Activated T-helper 1 cell treated with anti-CD3 and anti-CD28 coated beads, Interleukin-12 subunit alpha, Interleukin-12 subunit beta, Interleukin-2, Interleukin-4 antibody, amounts not matched to agents 30 ng/mL and 10 ng/mL and 1 ng/mL, durations not matched to agents 14 hours and 24 hours and 36 hours (primary cell): ENCODE data around the gene ALOX15. TPM values are rescaled to one million over a fixed set of nuclear protein-coding genes. Genes with fewer than 3 reads are reported as not detected.
"Not testable (repeated sequence)": the region's sequence is repeated elsewhere in the genome, so short reads cannot be mapped to it uniquely, and the experiment has no call there.

Source experiments
- DNase-seq: peaks from one replicate; pipeline ENCODE4 v3.0.0; 2021; ENCODE audit warnings: low spot score
- H3K27ac Mint-ChIP-seq: one replicate; pipeline ENCODE4 v1.8.0; 2021; ENCODE audit warnings: mild to moderate bottlenecking, mixed read lengths
- H3K27me3 Mint-ChIP-seq: one replicate; pipeline ENCODE4 v1.8.0; 2022; ENCODE audit warnings: mild to moderate bottlenecking, moderate library complexity, mixed read lengths; ENCODE audit not compliant: insufficient read depth
- H3K36me3 Mint-ChIP-seq: one replicate; pipeline ENCODE4 v1.8.0; 2021; ENCODE audit warnings: low read depth, mixed read lengths
- H3K4me1 Mint-ChIP-seq: one replicate; pipeline ENCODE4 v1.8.0; 2021; ENCODE audit warnings: low read depth, mixed read lengths
- H3K4me3 Mint-ChIP-seq: one replicate; pipeline ENCODE4 v1.8.0; 2021; ENCODE audit warnings: mild to moderate bottlenecking, moderate library complexity, mixed read lengths
- H3K9me3 Mint-ChIP-seq: one replicate; pipeline ENCODE4 v1.8.0; 2021; ENCODE audit warnings: mixed read lengths
- intact Hi-C: fragments of 100-400 bp; cut with micrococcal nuclease; formaldehyde crosslinking; loops from one replicate; pipeline ENCODE4 v1.15.1; 2024
- total RNA-seq: library from RNA; stranded (reverse); gene quantifications from 2 replicates; pipeline ENCODE4 v1.2.3, GENCODE V29; 2022

Gene ALOX15
- total RNA-seq, 1 donor from 2014 or later, result not detected

DNA sequence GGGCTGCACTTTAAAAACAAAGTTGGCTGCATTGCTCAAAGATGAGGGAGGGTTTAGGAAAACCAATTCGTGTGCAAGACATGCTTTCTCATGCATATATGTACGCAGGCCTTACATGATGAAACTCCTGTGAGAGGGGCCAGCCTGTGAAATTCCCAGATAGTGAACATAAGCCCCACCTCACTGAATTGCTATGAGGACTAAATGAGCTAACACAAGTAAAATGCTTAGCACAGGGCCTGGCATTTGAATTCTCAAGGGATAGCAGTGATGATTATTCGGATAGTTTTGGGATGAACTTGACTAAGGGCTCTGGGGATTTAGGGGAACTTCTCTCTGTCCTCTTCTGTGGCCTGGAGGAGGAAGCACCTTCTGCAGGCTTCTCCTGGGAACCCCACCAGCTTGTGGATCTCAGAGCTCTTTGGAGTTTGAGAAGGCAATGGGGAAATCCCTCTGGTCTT lies 17.0 kb downstream of the ALOX15 start:
- H3K36me3 Mint-ChIP-seq, H3K4me3 Mint-ChIP-seq, DNase-seq, H3K27ac Mint-ChIP-seq, H3K9me3 Mint-ChIP-seq, intact Hi-C loops, H3K4me1 Mint-ChIP-seq: not testable (repeated sequence)
- peaks cover 20% of the 10 kb centered on the region for H3K27me3 Mint-ChIP-seq

DNA sequence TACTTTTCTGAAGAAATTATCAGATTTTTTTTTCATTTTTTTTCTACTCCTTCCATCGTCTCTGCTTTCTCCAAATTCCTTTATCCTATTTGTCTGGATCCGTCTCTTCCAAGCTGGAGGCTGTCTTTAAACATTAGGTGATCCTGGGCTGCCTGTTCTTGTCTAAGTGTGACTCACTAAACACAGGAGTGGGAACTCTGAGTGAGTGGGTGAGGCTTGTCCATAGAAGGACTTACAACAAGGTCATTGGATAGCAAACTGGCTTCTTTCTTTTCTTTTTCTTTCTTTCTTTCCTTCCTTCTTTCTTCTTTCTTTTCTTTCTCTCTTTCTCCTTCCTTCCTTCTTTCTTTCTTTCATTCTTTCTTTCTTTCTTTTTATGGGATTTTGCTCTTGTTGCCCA lies 18.2 kb downstream of the ALOX15 start:
- H3K27ac Mint-ChIP-seq, result no peak overlapping the region
- peaks cover 20% of the 10 kb centered on the region for H3K27me3 Mint-ChIP-seq
- H3K4me1 Mint-ChIP-seq, result no peaks in the 10 kb centered on the region
- no peaks in the 10 kb centered on the region for H3K9me3 Mint-ChIP-seq
- H3K4me3 Mint-ChIP-seq, result no peak overlapping the region
- DNase-seq, result no peak
- no peaks in the 10 kb centered on the region for H3K36me3 Mint-ChIP-seq
- intact Hi-C loops, result no loop called here

DNA sequence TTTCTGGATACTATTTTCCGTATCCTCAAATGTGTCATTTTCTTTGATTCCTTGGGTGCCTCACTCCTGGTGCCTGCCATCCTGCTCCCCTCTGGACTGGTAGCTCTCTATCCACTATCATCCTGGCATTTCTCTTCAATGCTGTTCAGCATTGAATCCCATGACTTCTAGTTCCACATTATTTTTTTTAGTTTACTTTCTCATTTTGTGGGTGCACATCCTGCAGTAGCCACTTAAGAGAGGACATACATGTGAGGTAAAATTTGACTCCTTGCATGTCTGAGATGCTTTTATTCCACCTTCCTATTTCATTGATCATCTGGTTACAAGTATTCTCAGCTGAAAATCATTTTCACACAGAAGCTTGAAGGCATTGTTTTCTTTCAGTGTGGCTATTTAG lies 19.1 kb downstream of the ALOX15 start:
- H3K36me3 Mint-ChIP-seq, result no peaks in the 10 kb centered on the region
- no peak for DNase-seq
- no peak overlapping the region for H3K4me3 Mint-ChIP-seq
- no peaks in the 10 kb centered on the region for H3K9me3 Mint-ChIP-seq
- H3K4me1 Mint-ChIP-seq, result no peaks in the 10 kb centered on the region
- intact Hi-C loops, result no loop called here
- peaks cover 20% of the 10 kb centered on the region for H3K27me3 Mint-ChIP-seq
- H3K27ac Mint-ChIP-seq, result no peak overlapping the region

DNA sequence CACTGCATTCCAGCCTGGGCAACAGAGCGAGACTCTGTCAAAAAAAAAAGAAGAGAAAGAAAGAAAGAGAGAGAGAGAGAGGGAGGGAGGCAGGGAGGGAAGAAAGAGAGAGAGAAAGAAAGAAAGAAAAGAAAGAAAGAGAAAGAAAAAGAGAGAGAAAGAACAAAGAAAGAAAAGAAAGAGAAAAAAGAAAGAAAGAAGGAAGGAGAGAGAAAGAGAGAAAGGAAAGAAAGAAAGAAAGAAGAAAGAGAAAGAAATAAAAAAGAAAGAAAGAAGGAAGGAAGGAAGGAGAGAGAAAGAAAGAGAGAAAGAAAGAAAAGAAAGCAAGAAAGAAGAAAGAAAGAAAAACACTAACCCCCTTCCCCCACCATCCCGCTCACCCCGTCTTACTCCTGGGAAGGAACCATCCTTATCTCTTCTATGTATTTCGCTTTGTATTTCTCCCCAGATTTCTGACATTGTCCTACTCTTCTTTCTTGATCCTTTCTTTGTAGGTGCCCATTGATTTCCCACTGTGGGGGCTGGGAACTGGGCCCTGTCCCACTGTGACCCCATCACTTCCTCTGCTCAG lies 20.9 kb downstream of the ALOX15 start:
- intact Hi-C loops, result no loop called here

DNA sequence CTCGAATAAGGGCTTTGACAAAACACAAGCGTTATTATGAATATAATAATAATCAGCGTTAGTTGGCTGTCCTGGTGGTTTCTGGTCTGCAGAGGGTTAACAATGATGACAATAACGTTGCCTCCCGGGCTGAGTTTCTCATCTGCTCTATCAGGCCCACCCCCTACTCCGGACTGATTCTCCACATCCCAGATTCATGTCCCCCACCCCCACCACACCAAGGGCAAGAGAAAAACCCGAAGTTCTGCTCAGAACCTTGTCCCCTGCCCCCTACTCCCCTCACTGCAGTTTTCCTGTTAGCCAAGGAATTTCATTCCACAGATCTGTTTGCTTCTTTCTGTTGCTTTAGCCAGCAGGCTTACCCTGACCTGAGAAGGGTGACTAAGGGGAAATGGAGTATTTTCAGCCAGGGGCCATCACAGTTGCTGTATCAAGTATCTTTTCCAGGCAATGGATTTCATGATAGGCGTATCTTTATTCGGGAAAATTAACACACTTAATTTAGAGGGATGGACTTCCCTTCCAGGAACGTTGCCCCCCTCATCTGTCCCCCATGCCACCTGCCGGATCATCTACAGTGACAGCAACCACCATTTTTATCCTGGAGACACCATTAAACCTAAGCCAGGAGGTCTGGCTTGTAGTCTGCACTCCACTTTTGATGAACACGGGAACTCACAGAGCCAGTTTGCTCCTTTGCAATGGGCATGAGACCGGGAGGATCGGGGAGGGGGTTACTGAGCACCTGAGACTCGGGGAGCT lies 23.7 kb downstream of the ALOX15 start:
- no peak overlapping the region for H3K27ac Mint-ChIP-seq
- H3K36me3 Mint-ChIP-seq, result no peaks in the 10 kb centered on the region
- peaks cover 2% of the 10 kb centered on the region for H3K27me3 Mint-ChIP-seq
- no peak overlapping the region for H3K4me3 Mint-ChIP-seq
- no peak for DNase-seq
- intact Hi-C loops, result no loop called here
- no peaks in the 10 kb centered on the region for H3K9me3 Mint-ChIP-seq
- H3K4me1 Mint-ChIP-seq, result no peaks in the 10 kb centered on the region

More for the DNA sequence above, 20.9 kb downstream of the ALOX15 start:
- DNase-seq, result no peak
- no peaks in the 10 kb centered on the region for H3K36me3 Mint-ChIP-seq
- no peaks in the 10 kb centered on the region for H3K4me1 Mint-ChIP-seq
- H3K27me3 Mint-ChIP-seq, result peaks cover 7% of the 10 kb centered on the region
- H3K4me3 Mint-ChIP-seq, result no peak overlapping the region
- H3K9me3 Mint-ChIP-seq, result no peaks in the 10 kb centered on the region
- no peak overlapping the region for H3K27ac Mint-ChIP-seq

DNA sequence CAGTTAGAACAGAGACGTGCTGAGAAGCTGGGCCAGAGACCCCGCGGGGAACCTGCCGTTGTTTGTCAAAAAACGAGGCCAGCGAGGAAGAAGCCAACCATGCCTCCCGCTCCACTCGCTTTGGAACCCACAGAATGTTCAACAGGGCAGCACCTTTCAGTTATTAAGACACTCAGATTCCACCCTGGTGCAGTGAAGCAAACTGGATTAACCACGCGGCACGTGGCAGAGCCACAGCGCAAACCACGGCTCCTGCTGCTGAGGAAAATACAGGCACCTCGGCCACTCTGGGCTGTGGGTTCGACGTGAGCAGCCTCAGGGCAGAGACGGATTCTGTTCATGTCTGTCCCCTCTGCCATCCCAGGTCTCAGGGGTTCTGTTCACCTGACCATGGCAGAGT lies 24.4 kb downstream of the ALOX15 start:
- Mint-ChIP-seq H3K36me3 (no peaks in the 10 kb centered on the region), H3K4me3 (no peak overlapping the region), H3K4me1 (no peaks in the 10 kb centered on the region), H3K27me3 (peaks cover 2% of the 10 kb centered on the region), H3K27ac (no peak overlapping the region), H3K9me3 (no peaks in the 10 kb centered on the region)
- intact Hi-C loops, result no loop called here
- no peak for DNase-seq

DNA sequence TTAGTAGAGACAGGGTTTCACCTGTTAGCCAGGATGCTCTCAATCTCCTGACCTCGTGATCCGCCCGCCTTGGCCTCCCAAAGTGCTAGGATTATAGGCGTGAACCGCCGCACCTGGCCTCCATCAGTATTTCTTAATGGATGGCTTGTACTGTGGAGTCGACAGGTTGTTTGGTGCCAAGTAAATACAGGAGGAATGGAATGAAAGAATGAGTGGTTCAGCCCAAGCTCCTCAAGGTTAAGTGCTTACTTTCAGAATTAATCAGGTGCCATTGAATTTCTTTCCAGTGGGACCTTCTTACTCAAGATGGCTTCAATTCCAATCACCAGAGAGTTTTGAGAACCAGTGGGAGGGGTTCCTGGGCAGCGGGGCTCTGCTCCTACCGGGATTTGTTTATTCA lies 25.0 kb downstream of the ALOX15 start:
- no peak overlapping the region for H3K27ac Mint-ChIP-seq
- H3K4me1 Mint-ChIP-seq, result no peaks in the 10 kb centered on the region
- intact Hi-C loops, result no loop called here
- H3K27me3 Mint-ChIP-seq, result peaks cover 3% of the 10 kb centered on the region
- no peak for DNase-seq
- H3K9me3 Mint-ChIP-seq, result no peaks in the 10 kb centered on the region
- H3K4me3 Mint-ChIP-seq, result no peak overlapping the region
- no peaks in the 10 kb centered on the region for H3K36me3 Mint-ChIP-seq

DNA sequence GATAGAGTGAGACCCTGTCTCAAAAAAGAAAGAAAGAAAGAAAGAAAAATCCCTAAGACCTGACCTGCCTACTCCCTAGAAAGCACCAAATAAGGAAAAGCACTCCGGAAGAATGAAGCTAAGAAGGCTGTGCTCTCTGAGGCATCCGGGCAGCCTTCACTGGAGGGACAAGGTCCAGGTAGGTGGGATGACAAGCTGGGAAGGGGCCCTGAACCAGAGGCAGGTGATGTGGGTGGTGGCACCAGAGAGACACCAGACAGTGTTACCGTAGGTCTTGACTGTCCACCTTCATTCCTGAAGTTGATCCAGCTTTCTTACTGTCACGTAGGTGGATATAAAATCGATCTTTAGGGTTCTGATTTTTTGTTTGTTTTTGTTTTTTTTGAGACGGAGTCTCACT lies 30.8 kb downstream of the ALOX15 start:
- peaks cover 26% of the 10 kb centered on the region for H3K27me3 Mint-ChIP-seq
- no peak overlapping the region for H3K27ac Mint-ChIP-seq
- no peaks in the 10 kb centered on the region for H3K36me3 Mint-ChIP-seq
- DNase-seq, result no peak
- H3K4me1 Mint-ChIP-seq, result no peaks in the 10 kb centered on the region
- H3K4me3 Mint-ChIP-seq, result no peak overlapping the region
- intact Hi-C loops, result no loop called here
- no peaks in the 10 kb centered on the region for H3K9me3 Mint-ChIP-seq

DNA sequence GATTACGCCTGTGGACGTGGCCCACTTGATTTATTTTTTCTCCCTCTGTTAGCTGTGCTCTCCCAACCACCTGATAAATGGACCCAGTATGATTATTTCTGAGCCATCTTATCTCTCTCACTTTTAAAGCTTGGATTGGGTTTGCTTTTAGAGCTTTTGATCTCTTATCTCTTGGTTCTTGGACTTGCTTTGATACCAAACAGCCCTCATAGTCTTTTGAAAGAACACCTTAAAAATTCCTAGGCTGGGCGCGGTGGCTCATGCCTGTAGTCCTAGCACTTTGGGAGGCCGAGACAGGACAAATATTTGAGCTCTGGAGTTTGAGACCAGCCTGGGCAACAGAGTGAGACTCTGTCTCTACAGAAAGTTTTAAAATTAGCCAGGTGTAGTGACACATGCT lies 31.3 kb downstream of the ALOX15 start:
- intact Hi-C loops, result no loop called here
- H3K4me1 Mint-ChIP-seq, result no peaks in the 10 kb centered on the region
- no peak overlapping the region for H3K4me3 Mint-ChIP-seq
- peaks cover 26% of the 10 kb centered on the region for H3K27me3 Mint-ChIP-seq
- H3K9me3 Mint-ChIP-seq, result no peaks in the 10 kb centered on the region
- H3K36me3 Mint-ChIP-seq, result no peaks in the 10 kb centered on the region
- DNase-seq, result no peak
- no peak overlapping the region for H3K27ac Mint-ChIP-seq

DNA sequence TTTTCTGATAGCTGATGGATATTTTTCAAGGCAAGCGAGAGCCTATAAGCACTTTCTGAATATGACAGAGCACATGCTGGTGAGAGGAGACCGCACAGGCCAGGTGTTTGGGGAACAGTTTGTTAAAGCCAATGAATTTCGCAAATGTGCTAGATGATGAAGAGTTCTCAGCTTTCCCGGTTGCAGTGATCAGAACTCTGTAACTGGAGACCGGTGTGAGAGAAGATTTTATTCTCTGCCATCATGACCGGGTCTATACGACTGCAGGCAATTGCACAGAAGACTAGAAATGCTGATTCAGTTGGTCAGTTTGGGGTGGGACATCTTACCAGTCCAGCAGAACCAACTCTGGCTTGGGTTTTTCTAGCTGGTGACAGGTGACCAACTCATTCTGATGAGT lies 31.7 kb downstream of the ALOX15 start:
- no peak overlapping the region for H3K4me3 Mint-ChIP-seq
- H3K4me1 Mint-ChIP-seq, result no peaks in the 10 kb centered on the region

DNA sequence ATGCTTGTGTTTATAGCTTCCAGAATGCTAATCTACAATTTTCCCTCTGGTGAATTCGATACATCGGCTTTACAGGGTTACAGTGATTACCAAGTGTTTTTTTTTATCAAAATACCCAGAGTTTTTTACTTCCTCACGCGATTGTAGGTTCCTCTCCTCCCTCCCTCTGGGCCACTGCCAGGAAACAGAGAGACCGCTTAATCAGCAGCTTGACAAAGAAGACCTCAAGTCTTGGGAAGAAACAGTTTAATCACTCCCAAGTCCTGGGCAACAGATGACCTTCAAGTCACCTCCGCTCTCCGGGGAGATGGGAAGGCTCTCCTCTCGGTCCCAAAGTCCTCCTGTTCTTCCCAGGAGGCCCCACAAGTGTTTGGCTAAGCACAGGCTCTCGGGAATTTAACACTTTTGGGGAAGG lies 33.7 kb downstream of the ALOX15 start:
- intact Hi-C loops, result no loop called here
- Mint-ChIP-seq H3K36me3 (no peaks in the 10 kb centered on the region), H3K27me3 (peaks cover 26% of the 10 kb centered on the region), H3K9me3 (no peaks in the 10 kb centered on the region), H3K27ac (no peak overlapping the region), H3K4me3 (no peak overlapping the region), H3K4me1 (no peaks in the 10 kb centered on the region)
- no peak for DNase-seq

More for the DNA sequence above, 31.7 kb downstream of the ALOX15 start:
- Mint-ChIP-seq H3K36me3 (no peaks in the 10 kb centered on the region), H3K27me3 (peaks cover 26% of the 10 kb centered on the region), H3K27ac (no peak overlapping the region), H3K9me3 (no peaks in the 10 kb centered on the region)
- DNase-seq, result no peak
- intact Hi-C loops, result no loop called here

DNA sequence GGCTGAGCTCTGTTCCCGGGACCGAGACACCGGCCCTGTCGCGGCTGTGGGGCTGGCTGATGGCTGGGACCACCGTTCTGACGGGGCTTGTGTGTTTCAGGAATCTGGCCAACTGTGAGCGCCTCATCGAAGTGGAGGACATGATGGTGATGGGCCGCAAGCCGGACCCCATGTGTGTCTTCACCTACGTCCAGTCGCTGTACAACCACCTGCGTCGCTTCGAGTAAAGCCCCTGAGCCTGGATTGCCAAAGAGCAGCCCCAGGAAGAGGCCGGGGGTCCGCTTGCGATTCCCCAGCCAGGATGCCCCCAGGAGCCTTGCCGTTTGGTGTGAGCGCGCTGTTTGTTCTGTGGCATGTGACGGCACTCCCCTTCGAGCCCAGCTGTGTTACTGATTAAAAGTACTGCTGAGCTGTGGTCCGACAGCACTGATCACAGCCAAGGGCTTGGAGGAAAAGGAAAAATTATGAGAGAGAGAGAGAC lies 34.2 kb downstream of the ALOX15 start:
- H3K4me3 Mint-ChIP-seq, result no peak overlapping the region
- intact Hi-C loops, result no loop called here
- H3K36me3 Mint-ChIP-seq, result no peaks in the 10 kb centered on the region
- no peak for DNase-seq
- no peaks in the 10 kb centered on the region for H3K4me1 Mint-ChIP-seq
- peaks cover 26% of the 10 kb centered on the region for H3K27me3 Mint-ChIP-seq
- H3K9me3 Mint-ChIP-seq, result no peaks in the 10 kb centered on the region
- H3K27ac Mint-ChIP-seq, result no peak overlapping the region

DNA sequence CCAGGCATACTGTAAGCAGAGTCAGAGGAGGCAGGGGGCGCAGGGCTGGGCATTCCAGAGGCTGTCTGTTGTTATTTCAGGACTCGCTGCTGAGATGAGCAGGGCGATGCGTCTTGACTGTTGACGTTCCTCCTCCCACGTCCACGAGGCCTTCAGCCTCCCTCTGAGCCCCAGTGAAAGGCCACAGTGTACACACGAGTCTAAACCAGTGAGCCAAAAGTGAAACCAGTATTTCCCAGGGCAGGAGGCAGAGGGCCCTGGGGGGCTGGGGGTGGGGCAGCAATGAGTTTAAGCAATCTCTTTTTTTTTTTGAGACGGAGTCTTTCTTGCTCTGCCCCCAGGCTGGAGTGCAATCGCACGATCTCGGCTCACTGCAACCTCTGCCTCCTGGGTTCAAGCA lies 35.7 kb downstream of the ALOX15 start:
- H3K27me3 Mint-ChIP-seq, result peaks cover 23% of the 10 kb centered on the region
- no peak for DNase-seq
- intact Hi-C loops, result no loop called here
- no peaks in the 10 kb centered on the region for H3K4me1 Mint-ChIP-seq
- H3K9me3 Mint-ChIP-seq, result no peaks in the 10 kb centered on the region
- no peak overlapping the region for H3K4me3 Mint-ChIP-seq
- no peak overlapping the region for H3K27ac Mint-ChIP-seq
- H3K36me3 Mint-ChIP-seq, result no peaks in the 10 kb centered on the region
